ENCODE results near the gene SLC44A3.

DNA sequence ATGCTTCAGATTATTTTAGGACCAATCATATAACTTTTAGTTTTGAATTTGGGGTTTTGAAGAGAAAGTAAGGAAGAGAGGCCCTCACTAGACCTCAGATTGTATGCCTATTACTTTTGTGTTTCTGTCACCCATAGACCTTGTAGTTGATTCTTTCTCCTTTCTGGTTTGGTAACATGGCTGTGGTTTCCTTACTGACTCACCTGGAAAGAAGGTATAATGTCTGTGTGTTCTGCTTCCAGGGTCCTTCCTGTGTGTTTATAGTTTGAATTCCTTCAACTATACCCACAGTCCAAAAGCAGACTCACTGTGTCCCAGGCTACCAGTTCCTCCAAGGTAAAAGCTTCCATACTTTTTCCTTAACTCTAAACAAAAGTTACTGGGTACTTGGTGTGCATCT is 8.1 kb downstream of the SLC44A3 start:
- TF ChIP-seq CTCF (IDR thresholded peaks at IDR 0.05) (no peak), POLR2A (IDR thresholded peaks at IDR 0.05) (no peak)

All from adrenal gland (tissue), 5 donors.